Esophagus muscularis mucosa (tissue), 4 donors: Measurements from ENCODE around the gene KANK2.
"Not testable (repeated sequence)": the region's sequence is repeated elsewhere in the genome, so short reads cannot be mapped to it uniquely, and the experiment has no call there.

ENCODE experiments used
- EP300 ChIP-seq: sonication (generic); formaldehyde crosslinking; IDR thresholded peaks from one replicate; pipeline ENCODE4 v1.6.1; 2017; ENCODE audit warnings: antibody characterized with exemption
- POLR2A ChIP-seq: fragments of 450-650 bp; IDR thresholded peaks from one replicate; pipeline ENCODE4 v1.6.1; 2017; ENCODE audit warnings: antibody characterized with exemption, moderate library complexity, mild to moderate bottlenecking, low read depth
- POLR2AphosphoS5 ChIP-seq, 2 donors: sonication (generic); formaldehyde crosslinking; IDR thresholded peaks; one replicate each; pipeline ENCODE4 v1.6.1; 2017; ENCODE audit warnings: antibody characterized with exemption in 2 of 2
- TF ChIP-seq, protein P1 (sequence below), 3 experiments: fragments of 200-600 bp in 2 of 3; fragments of 450-650 bp in 1 of 3; sonication (generic) in 2 of 3; IDR thresholded peaks; one replicate each; pipeline ENCODE4 v1.5.1; 2017 to 2019; ENCODE audit warnings: antibody characterized with exemption in 3 of 3, mild to moderate bottlenecking in 2 of 3, moderate library complexity in 1 of 3

DNA sequence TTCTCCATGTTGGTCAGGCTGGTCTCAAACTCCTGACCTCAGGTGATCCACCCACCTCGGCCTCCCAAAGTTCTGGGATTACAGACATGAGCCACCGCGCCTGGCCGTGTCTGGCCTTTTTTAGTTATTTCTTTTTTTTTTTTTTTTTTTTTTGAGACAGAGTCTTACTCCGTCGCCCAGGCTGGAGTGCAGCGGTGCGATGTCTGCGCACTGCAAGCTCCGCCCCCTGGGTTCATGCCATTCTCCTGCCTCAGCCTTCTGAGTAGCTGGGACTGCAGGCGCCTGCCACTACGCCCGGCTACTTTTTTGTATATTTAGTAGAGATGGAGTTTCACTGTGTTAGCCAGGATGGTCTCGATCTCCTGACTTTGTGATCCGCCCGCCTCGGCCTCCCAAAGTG lies 75.4 kb downstream of the KANK2 start:
- TF ChIP-seq, protein P1, sequence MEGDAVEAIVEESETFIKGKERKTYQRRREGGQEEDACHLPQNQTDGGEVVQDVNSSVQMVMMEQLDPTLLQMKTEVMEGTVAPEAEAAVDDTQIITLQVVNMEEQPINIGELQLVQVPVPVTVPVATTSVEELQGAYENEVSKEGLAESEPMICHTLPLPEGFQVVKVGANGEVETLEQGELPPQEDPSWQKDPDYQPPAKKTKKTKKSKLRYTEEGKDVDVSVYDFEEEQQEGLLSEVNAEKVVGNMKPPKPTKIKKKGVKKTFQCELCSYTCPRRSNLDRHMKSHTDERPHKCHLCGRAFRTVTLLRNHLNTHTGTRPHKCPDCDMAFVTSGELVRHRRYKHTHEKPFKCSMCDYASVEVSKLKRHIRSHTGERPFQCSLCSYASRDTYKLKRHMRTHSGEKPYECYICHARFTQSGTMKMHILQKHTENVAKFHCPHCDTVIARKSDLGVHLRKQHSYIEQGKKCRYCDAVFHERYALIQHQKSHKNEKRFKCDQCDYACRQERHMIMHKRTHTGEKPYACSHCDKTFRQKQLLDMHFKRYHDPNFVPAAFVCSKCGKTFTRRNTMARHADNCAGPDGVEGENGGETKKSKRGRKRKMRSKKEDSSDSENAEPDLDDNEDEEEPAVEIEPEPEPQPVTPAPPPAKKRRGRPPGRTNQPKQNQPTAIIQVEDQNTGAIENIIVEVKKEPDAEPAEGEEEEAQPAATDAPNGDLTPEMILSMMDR (IDR thresholded peaks at IDR 0.05): not testable (repeated sequence)
- not testable (repeated sequence) for TF ChIP-seq EP300; POLR2A; POLR2AphosphoS5 (IDR thresholded peaks at IDR 0.05)
